WTC11 (cell line): Measurements from ENCODE around the gene KCNA5. TPM values are rescaled to one million over a fixed set of nuclear protein-coding genes. Genes with fewer than 3 reads are reported as not detected.

ENCODE experiments used
- ATAC-seq: fragments of 200-7000 bp; cut with Tn5 transposase; 2 replicates; pipeline ENCODE4 v1.10.0; 2021; ENCODE audit warnings: mild to moderate bottlenecking, moderate library complexity
- CTCF ChIA-PET: fragments of 300-600 bp; sonication (Branson Sonifier 250); formaldehyde crosslinking; loops from one replicate; lab custom pipeline; 2021; ENCODE audit warnings: antibody characterized with exemption; lab: Charles Lee
- POLR2A ChIA-PET: fragments of 350-600 bp; sonication (Branson Sonifier 250); formaldehyde crosslinking; loops from one replicate; lab custom pipeline; 2021; ENCODE audit warnings: antibody characterized with exemption; lab: Charles Lee
- DNase-seq: peaks from one replicate; pipeline ENCODE4 v3.0.0; 2021; ENCODE audit warnings: low spot score
- H3K27ac Mint-ChIP-seq: 2 replicates; pipeline ENCODE4 v1.8.0; 2021; ENCODE audit warnings: mixed read lengths
- H3K27me3 Mint-ChIP-seq: 2 replicates; pipeline ENCODE4 v1.8.0; 2021; ENCODE audit warnings: low read depth, mild to moderate bottlenecking, moderate library complexity, mixed read lengths
- H3K36me3 Mint-ChIP-seq: 2 replicates; pipeline ENCODE4 v1.8.0; 2021; ENCODE audit warnings: mixed read lengths
- H3K4me1 Mint-ChIP-seq: 2 replicates; pipeline ENCODE4 v1.8.0; 2022; ENCODE audit warnings: mixed read lengths
- H3K4me3 Mint-ChIP-seq: 2 replicates; pipeline ENCODE4 v1.8.0; 2021; ENCODE audit warnings: mild to moderate bottlenecking, moderate library complexity, mixed read lengths
- H3K9me3 Mint-ChIP-seq: 2 replicates; pipeline ENCODE4 v1.8.0; 2021; ENCODE audit warnings: mixed read lengths
- ATF3 ChIP-seq: sonication (generic); formaldehyde crosslinking; conservative IDR thresholded peaks from 2 replicates; pipeline ENCODE4 v1.8.1; 2022; ENCODE audit warnings: mild to moderate bottlenecking, missing genetic modification reagents
- ELF4 ChIP-seq: sonication (generic); formaldehyde crosslinking; IDR thresholded peaks from 2 replicates; pipeline ENCODE4 v1.8.1; 2022; ENCODE audit warnings: low read depth, mild to moderate bottlenecking, moderate library complexity, missing genetic modification reagents
- EMX1 ChIP-seq: fragments of 250-450 bp; sonication (Bioruptor Pico); IDR thresholded peaks from 2 replicates; pipeline ENCODE4 v1.8.0; 2021; ENCODE audit warnings: mild to moderate bottlenecking
- ERG ChIP-seq: fragments of 250-450 bp; sonication (Bioruptor Pico); IDR thresholded peaks from 2 replicates; pipeline ENCODE4 v1.8.0; 2021; ENCODE audit warnings: mild to moderate bottlenecking
- ESRRA ChIP-seq: sonication (generic); formaldehyde crosslinking; IDR thresholded peaks from 2 replicates; pipeline ENCODE4 v1.8.1; 2022; ENCODE audit warnings: mild to moderate bottlenecking, missing genetic modification reagents, borderline replicate concordance
- FOXJ3 ChIP-seq: sonication (generic); formaldehyde crosslinking; IDR thresholded peaks from 2 replicates; pipeline ENCODE4 v1.9.0; 2021; ENCODE audit warnings: missing genetic modification reagents, mild to moderate bottlenecking, borderline replicate concordance
- IRF1 ChIP-seq: sonication (generic); formaldehyde crosslinking; IDR thresholded peaks from 2 replicates; pipeline ENCODE4 v1.8.0; 2023; ENCODE audit warnings: missing genetic modification reagents
- MLX ChIP-seq: sonication (generic); formaldehyde crosslinking; IDR thresholded peaks from 2 replicates; pipeline ENCODE4 v1.8.1; 2023; ENCODE audit warnings: mild to moderate bottlenecking, missing genetic modification reagents, moderate library complexity
- NFATC4 ChIP-seq: fragments of 250-450 bp; sonication (Bioruptor Pico); IDR thresholded peaks from 2 replicates; pipeline ENCODE4 v1.9.0; 2021; ENCODE audit warnings: mild to moderate bottlenecking
- PREB ChIP-seq: sonication (generic); formaldehyde crosslinking; IDR thresholded peaks from 2 replicates; pipeline ENCODE4 v1.8.1; 2022; ENCODE audit warnings: mild to moderate bottlenecking, missing genetic modification reagents, moderate library complexity, borderline replicate concordance
- ZBTB43 ChIP-seq: sonication (generic); formaldehyde crosslinking; IDR thresholded peaks from 2 replicates; pipeline ENCODE4 v1.8.1; 2023; ENCODE audit warnings: mild to moderate bottlenecking, missing genetic modification reagents
- ZMAT4 ChIP-seq: fragments of 250-450 bp; sonication (Bioruptor Pico); IDR thresholded peaks from 2 replicates; pipeline ENCODE4 v1.9.0; 2021; ENCODE audit warnings: mild to moderate bottlenecking
- ZNF138 ChIP-seq: sonication (generic); formaldehyde crosslinking; conservative IDR thresholded peaks from 2 replicates; pipeline ENCODE4 v1.8.1; 2022; ENCODE audit warnings: mild to moderate bottlenecking, moderate library complexity, missing genetic modification reagents
- ZNF263 ChIP-seq: sonication (generic); formaldehyde crosslinking; IDR thresholded peaks from 2 replicates; pipeline ENCODE4 v1.8.1; 2022; ENCODE audit warnings: low read depth, mild to moderate bottlenecking, moderate library complexity, missing genetic modification reagents
- ZNF281 ChIP-seq: sonication (generic); formaldehyde crosslinking; IDR thresholded peaks from 2 replicates; pipeline ENCODE4 v1.8.0; 2023; ENCODE audit warnings: mild to moderate bottlenecking, missing genetic modification reagents
- ZNF512 ChIP-seq: sonication (generic); formaldehyde crosslinking; IDR thresholded peaks from 2 replicates; pipeline ENCODE4 v1.8.1; 2022; ENCODE audit warnings: missing genetic modification reagents, borderline replicate concordance
- total RNA-seq: library from RNA; stranded (reverse); gene quantifications from 3 replicates; pipeline ENCODE4 v1.2.3, GENCODE V29; 2021

Gene KCNA5
- total RNA-seq, 1 experiment from 2014 or later, result 0.22 TPM

- TF ChIP-seq EMX1 (CRISPR knock-in tag) (no peak), ELF4 (CRISPR knock-in tag) (no peak), IRF1 (CRISPR knock-in tag) (no peak), ZNF512 (CRISPR knock-in tag) (no peak), ZNF281 (CRISPR knock-in tag) (no peak), FOXJ3 (CRISPR knock-in tag) (no peak), ZBTB43 (CRISPR knock-in tag) (no peak), NFATC4 (CRISPR knock-in tag) (no peak)
These were observed 10.9 kb upstream of the KCNA5 start (continued) for GRCh38 chr12:5032821-5033220.

- POLR2A ChIA-PET, result no interaction called here
- Mint-ChIP-seq H3K27ac (no peak overlapping the region), H3K4me3 (no peak overlapping the region), H3K36me3 (peaks cover 6% of the 10 kb centered on the region; the same call in 1 of the 2 replicates), H3K9me3 (peaks cover 18% of the 10 kb centered on the region), H3K4me1 (peaks cover 23% of the 10 kb centered on the region), H3K27me3 (no peaks in the 10 kb centered on the region)
- no peak for TF ChIP-seq ESRRA (CRISPR knock-in tag)
- TF ChIP-seq ZMAT4 (CRISPR knock-in tag), result no peak
- TF ChIP-seq PREB (CRISPR knock-in tag), result no peak
- no peak for TF ChIP-seq ELF4 (CRISPR knock-in tag)
- no peak for TF ChIP-seq ERG
- no peak for TF ChIP-seq ATF3 (CRISPR knock-in tag)
- no peak for TF ChIP-seq ZNF263
- no peak for TF ChIP-seq MLX (CRISPR knock-in tag)
- no peak for TF ChIP-seq ZNF138 (CRISPR knock-in tag)
- DNase-seq, result no peak
- CTCF ChIA-PET, result interaction anchor here (1.1 to 1.4 kb wide), 2 partner anchors 34 to 179 kb away, joined by 4 to 8 read pairs; no protein-coding TSS in a partner anchor
- ATAC-seq, result no peak
These were observed 9.8 kb upstream of the KCNA5 start for GRCh38 chr12:5033883-5034282.
